Stimulated activated CD4-positive, alpha-beta T cell treated with anti-CD3 and anti-CD28 coated beads, Interleukin-15, amount 100 ng/mL, for 24 hours (primary cell): Measurements from ENCODE around the gene TAC4.
"Not testable (repeated sequence)": the region's sequence is repeated elsewhere in the genome, so short reads cannot be mapped to it uniquely, and the experiment has no call there.

Experiments
- DNase-seq: peaks from one replicate; pipeline ENCODE4 v3.0.0-alpha.2; 2020

TAC4 gene

DNA sequence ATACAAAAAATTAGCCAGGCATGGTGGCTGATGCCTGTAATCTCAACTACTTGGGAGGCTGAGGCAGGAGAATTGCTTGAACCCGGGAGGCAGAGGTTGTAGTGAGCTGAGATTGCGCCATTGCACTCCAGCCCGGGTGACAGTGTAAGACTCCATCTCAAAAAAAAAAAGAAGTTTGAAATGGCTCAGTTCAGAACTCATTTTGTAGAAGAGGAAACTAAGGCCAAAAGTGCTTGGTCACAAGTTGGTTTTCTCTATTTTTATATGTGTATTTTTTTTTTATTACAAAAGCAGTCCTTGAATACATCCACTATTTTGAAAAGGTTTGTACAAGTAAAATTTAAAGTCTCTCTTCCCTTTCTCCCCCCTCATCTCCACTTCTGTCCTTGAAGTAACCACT, 5.5 kb downstream of the TAC4 start:
- no peak for DNase-seq

DNA sequence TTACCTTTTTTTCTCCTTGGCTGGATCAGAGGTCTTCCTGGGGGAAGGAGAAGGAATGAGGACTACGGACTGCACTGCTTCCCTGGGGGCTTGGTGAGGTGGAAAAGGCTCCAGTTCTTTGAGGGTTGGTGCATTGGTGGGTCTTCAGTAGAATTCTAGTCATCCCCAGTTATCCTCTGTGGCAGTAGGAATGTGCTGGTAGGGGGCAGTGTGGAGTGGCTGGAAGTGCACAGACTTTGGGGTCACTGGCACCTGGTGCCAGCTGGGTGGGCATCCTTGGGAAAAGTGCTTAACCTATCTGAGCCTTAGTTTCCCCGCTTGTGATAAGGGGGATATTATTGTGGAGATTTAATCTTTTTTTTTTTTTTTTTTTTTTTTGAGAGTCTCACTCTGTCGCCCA, 6.3 kb downstream of the TAC4 start:
- DNase-seq = no peak

DNA sequence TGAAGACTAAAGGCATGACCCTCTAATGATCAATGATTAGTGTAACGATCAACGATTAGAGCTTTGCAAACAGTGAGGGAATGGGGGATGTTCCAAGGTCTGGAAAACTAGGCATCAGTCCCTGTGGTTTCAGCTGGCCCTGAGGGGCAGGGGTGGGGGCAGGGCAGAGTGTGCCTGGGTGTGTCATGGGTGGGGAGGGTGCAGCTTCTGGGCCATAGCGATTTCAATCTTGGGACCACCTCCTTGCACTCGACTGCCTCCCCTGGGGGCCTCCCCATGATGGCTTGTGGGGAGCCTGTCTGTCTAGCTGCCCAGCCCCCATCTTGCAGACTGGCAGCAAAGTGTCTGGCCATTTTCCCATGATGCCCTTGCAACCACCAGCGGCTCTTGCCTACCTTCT, 8.4 kb downstream of the TAC4 start:
- no peak for DNase-seq

DNA sequence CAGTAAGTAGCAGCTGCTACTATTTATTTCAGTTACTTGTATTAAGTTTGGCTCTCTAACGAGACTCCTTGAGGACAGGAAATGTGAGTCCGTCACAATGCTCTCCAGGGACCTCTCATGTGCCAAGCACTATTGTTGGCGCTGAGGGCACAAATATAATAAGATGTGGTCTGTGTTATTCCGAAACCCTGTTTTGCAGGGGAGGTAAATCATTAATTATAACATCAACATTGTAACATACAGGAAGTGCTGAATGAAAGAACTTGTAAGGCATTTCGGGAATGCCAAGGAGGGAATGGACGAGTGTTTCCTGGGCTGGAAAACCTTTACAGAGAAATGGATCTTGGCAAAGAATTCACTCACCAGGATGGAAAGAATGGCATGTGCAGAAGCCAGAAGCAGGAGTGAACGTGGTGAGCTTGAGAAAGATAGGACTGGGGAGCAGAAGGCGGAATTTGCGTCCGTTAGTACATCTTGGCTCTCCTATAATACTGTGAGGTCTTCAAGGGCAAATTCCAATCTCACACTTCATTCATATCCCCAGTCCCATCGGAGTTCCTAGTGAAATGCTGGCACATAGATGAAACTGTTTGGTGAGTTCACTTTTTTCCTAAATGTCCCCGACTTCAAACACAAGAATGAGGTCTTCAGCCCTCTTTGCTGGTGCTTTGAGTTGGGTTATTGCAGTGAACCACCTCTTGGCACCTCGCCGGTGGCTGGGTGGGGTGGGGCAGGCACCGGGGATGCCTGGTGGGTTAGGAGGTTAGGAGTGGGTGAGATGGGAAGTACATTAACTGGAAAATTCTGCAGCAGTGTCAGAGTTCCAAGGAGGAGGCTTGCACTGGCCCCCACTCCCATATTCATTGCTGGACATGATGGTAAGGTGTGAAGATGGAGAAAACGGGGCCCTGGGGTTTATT, 11.5 kb downstream of the TAC4 start:
- DNase-seq = no peak

DNA sequence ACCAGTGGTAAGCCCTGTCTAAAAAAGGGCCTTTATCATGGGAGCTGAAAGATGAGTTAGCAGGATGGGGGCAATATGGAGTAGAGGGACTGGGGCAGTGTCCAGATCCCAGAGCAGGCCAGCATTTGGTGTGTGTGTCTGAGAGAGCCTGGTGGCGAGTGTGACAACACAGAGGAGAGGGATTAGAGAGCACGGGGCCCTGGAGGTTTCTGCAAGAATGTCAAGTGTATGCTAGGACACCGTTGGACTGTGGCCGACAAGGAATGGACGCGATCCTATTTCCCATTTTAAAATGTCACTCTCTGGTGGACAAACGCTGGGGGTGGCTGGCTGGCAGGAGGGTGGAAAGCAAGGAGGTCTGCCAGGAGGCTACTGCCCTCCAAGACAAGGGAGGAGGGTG, 12.4 kb downstream of the TAC4 start:
- no peak for DNase-seq

DNA sequence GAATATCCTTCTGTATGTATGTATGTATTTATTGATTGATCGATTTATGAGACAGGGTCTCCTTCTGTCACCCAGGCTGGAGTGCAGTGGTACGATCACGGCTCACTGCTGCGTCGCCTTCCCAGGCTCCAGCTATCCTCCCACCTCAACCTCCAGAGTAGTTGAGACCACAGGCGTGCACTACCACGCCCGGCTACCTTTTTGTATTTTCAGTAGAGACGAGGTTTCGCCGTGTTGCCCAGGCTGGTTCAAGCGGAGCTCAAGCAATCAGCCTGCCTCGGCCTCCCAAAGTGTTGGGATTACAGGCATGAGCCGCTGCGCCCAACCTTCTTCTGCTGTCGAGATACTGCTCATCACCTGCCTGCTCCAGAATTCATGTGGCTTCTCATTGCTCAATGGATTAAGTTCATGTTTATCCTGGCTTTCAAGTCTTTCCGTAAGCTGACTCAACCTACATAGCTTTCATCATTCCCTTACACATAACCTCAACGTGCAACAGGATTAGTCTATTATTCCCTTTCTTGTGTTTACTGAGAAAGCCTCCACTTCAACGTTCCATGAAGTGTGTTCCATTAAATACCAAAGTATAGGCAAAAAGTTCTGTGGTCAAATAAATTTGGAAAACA, 13.6 kb downstream of the TAC4 start:
- no peak for DNase-seq

DNA sequence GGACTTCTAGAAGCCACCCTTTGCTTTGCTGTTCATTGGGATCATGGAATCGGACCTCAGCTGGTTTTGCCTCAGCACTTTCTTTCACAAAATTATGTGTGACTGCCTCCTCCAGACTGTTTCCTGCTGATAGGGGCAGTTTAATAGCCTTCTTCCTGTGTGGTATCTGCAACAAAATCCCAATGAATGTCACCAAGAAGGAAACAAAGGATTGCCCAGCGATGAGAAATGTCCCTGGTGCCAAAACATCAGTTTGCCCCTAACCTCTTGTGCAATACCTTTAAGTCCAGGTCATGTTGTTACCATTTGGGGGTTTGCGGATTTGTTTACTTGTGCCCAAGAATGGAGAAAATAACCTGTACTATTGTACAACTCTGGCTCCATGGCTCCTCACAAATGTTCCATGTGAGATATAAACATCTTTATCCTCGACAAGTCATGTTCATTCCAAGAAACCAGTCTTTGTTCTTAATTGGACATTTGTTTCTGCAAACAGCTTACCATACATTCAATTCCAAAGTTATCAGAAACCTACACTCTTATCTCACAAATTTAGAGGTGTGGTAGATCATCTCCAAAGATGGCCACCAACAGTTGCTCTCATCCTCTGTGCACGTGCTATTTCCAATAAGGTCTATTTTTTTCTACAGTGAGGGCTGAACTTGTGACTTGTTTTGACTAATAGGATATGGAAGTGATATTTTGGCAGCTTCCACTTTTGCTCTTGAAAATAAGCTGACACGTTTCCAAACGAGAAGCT, 14.8 kb downstream of the TAC4 start:
- no peak for DNase-seq

DNA sequence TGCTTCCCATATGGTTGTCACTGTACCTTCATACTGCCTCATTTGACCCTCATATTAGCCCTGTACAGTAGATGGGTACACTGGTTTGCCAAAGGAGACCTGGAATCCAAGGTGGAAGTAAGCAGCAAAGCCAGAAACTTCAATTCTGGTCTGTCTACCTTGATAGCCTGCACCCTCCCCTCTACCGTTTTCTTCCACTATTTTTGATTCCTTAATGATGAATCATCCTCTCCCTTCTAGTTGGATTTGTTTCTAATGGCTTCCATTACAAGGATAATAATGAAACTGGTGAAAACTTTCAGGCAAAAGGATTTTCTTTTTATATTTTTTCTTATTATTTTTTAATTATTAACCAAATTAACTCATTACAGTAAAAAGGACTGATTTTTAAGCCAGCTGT, 17.3 kb downstream of the TAC4 start:
- no peak for DNase-seq

DNA sequence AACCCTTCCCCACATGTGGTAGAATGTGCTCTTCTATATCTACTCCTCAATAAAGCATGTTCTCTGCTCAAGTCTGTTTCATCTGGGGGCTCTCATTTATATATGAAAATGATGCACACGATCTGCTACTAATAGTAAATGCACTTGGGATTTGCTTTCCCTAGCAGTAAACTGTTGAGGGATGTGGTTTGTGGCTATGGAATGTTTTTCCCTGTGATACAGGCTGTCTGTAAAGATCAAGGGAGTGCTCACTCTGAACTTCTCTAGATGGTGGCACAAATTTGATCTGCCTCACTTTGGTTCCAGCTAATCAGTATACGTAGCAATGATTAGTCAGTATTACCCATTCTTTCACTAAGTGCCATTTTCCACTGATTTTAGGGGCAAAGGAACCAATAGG, 18.8 kb downstream of the TAC4 start:
- no peak for DNase-seq

DNA sequence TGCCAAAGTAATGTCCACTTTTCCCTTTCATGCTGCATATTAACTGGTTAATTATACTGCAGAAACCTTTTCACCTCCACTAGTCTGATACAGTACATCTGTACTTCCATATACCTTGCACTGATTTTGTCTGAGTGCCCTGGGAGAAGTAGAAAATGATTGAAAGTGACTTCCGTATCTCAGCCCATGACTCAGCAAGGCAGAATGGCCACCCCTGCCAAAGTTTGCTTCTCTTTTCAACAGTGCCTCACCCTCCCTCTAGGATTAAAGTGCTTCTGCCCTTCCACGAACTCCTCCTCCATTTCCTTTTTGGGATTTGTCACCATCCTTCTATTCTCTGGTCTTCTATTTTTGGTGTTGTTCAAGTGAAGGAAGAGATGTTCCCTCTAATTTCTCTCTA, 19.5 kb downstream of the TAC4 start:
- DNase-seq = not testable (repeated sequence)

DNA sequence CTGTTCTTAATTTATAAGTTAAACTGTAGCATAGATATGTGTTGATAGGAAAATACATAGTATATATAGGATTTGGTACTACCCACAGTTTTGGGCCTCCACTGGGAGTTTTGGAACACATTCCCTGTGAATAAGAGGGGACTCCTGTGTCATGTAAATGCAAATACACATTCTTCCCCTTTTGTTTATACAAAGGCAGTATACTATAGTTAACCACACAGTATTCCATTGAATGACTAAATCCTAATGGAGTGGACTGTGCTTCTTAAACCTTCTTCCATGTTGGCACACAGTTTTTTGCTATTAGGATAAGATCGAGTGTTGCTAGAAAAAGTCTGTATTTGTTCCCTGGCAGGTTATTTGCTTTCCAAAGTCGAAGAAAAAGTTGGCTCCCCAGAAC, 22.2 kb downstream of the TAC4 start:
- DNase-seq = no peak

DNA sequence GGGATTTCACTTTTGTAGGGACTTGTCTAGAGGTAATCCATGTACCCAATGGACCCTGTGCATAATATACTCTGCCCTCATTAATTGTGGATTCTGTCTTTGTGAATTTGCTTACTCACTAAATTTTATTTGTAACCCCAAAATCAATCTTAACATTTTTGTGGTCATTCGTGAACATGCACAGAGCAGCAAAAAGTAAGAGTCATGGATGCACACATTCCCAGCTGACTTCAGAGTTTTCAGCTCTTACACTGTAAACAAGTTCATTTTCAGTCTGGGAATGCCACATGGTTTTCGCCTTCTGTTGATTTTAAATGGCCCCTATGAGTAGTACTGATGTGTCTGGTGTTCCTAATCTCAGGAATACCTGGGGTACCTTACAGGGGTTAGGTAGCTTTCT, 24.3 kb downstream of the TAC4 start:
- no peak for DNase-seq

DNA sequence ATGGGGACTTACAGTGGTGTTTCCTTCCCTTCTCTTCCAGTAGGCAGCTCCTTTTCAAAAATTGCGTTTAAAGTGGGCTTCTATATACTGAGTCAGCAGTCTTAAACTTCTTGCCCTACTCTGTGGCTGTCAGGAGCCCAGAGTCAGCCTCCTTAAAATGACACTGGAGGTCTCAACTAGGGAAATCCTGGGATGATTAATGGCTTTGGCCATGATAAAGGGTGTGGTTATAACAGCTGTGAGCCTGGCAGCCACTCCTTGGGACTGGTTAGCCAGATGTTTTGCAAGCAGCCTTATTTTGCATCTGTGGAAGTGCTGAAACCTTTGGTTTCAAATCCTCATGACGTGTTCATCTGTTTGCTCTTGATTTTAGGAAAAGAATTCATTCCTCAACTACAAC, 25.0 kb downstream of the TAC4 start:
- DNase-seq = no peak

DNA sequence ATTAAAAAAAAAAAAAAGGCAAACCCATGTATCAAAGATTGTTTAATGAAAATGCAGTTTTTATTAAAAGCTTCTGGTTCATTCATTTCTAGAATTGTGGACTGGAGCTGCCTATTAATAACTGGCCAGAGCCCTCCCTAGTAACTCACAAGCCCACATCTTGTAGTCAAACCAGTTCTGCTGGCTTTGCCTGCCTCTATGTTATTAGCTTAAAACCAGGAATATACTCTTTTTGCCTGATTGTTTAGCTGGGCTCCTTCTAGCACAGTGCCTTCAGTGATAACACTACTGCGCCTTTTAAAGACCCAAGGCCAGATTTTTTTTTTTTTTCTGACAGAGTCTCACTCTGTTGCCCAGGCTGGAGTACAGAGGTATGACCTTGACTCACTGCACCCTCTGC, 26.0 kb downstream of the TAC4 start:
- DNase-seq = no peak

DNA sequence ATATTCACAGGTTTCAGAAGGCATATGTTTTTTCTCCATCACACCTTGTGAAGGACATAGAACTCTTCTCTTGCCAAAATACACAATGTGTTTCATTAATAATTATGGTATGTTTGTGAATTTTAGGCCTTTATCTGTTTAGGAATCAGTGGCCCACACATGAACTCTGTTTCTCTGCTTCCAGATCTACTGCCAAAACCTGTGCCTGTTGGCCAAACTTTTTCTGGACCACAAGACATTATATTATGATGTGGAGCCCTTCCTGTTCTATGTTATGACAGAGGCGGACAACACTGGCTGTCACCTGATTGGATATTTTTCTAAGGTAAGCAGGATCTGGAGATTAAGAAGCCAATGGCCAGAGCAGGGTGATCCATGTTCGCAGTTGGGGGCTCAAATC, 26.4 kb downstream of the TAC4 start:
- DNase-seq = no peak

DNA sequence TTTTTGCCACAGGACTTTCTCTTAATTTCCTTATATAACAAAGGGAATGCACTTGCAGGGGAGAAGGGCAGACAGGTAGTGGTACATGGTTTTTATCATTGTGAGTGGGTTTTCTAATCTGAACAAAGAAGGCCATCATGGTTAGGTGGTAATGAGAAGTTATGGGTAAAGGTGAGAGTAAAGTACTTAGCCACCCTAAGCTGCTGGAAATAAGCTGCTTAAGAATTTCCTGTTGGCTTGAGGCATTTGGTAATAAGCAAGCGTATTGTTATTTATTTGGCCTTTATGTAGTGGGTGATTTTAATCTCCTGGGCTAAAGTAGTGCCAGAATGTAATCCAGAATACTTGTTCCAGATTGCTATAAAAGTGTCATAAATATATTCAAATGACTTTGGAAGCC, 27.1 kb downstream of the TAC4 start:
- DNase-seq = no peak

DNA sequence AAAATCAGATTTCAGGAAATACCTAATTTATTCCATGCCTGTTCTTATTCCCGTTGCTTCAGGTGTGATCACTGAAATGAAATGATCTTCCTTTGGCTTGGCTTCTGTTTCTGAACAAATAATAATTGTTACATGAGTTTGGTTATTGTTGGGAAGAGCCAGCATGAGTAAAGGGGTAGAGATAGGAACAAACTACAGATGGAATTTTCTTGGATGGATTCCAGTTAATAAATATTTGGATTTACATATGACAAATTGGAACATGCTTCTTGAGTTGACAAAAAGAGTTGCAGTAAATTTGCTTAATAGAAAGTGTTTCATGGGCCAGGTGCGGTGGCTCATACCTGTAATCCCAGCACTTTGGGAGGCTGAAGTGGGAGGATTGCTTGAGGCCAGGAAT, 28.2 kb downstream of the TAC4 start:
- no peak for DNase-seq

DNA sequence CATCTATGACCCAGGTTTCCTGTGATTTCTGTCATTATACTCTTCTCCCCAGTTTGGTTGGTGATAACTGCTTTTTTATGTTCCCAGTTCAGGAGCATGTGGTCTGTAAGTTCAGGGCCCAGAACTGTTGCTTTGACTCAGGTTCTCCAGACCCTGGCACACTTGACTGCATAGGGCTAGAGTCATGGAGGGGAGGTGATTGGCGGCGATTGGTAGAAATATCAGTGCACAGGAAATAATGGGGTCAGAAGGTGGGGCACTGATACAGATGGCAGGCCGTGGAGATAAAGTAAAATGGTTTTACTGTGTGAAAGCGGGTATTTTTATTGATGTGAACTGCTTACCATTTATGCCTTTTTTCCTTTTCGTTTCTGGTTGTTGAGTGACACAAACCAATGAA, 28.7 kb downstream of the TAC4 start:
- DNase-seq = no peak

DNA sequence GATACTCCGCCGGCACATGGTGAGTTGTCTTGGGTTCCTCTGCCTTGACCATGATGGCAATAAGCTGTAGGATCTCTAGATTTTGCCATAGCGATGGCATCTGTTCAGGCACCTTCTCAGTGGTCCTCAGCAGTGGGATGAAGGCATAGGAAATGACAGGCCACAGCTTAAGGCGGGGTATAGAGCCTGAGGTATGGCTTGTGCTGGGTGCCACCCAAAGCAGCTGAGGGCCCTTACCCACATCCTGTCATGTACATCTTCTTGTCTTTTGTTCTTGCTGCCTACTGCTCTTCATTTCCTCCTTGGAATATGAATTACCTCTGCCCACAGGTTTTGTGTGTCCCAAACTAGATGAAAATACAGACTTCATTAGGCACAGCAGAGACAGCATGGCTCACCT, 29.9 kb downstream of the TAC4 start:
- peak; percentile 44 for DNase-seq

DNA sequence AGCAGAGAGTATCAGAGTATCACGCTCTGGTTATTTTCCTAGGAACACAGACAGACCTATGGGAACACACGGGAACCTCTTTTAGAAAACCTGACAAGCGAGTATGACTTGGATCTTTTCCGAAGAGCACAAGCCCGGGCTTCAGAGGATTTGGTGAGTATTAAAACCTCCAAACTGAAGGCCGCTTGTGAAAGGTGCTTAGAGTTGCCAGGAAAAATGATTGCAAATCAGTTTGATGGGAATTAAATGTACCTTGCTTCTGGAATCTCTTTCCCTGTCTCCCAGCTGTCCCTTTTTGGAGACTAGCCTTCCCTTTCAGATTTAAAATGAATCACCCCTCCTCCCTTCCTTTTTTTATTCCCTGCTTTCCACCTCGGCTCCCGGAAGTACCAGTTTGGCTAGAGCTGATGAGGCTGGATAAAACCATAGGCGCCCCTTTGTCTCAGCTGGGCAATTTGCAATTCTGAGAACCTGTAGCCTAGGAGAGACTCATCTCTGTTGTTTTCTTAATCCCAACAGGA, 32.0 kb downstream of the TAC4 start:
- no peak for DNase-seq

DNA sequence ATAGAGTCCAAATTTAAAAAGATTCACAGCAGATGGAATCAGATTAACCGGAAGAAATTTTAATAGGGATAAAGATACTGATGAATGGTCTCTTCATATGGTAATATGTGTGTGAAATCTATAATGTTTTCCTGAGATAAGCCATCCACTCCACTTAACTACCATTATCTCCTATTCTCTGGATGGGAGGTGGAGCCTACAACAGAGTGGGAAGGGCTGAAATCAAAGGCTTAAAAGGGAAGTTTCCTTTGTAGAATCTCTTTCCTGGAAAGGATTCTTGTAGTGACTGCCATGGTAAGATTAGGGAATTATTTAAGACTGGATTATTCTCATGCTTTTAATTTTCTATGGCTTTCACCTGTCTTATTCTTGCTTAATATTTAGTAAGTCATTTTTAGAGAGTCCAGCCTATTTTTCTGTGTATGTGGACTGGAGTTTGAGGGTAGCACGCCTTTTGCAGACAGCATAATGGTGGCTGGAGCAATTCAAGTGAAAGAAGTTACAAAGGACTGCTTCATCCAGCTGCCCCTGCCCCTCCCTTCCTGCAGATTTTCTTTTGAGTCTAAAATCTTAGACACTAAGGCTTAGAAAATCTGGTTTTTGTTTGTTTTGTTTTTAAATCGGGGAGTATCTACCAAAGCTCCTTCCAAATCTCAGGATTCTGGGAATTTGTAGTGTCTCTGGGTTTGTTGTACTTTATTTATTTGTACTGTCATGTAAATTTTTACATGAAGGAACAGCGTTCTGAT, 32.9 kb downstream of the TAC4 start:
- DNase-seq = no peak

DNA sequence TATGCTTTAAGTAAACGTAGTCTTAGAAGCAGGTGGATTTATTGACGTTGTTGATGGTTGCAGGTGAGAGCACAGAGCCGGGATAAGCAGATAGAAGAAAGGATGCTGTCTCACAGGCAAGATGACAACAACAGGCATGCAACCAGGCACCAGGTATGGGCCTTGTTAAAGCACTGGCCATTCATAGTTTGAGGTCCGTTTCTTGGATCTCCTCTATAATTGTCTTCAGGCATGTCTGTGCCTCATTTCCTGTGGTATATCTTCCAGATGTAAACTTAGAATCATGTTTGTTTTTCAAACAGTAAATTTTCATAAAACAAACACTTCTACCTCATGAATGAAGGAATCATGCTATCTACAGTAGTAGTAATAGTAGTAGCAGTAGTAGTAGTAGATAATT, 38.8 kb downstream of the TAC4 start:
- DNase-seq = no peak

DNA sequence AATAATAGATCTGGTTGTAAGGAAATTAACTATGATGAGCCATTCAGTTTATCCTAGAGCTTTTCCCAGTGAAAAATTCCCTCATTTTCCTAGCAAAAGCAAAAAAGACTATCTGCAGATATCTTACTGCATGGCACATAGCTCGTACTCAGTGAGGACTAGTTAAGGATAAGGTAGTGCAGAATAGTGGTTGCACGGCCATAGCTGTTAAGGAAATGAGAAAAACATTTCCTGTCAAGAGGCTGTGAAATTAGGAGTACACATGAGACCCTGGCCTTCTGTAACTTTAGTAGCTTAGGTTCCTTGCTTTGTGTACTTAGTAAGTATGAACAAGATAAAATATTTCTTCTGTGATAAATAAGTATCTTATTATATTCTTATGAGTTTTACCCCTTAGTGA, 49.1 kb downstream of the TAC4 start:
- no peak for DNase-seq
